Prostate gland (tissue), 2 donors: ENCODE results near the gene C6orf52. TPM values are rescaled to one million over a fixed set of nuclear protein-coding genes. Genes with fewer than 3 reads are reported as not detected.

Source experiments
- DNase-seq: peaks from one replicate; pipeline ENCODE4 v3.0.0-alpha.2; 2019; ENCODE audit warnings: low spot score
- H3K27ac ChIP-seq, 2 donors: fragments of 200-600 bp; sonication (generic); 2 replicates each; pipeline ENCODE4 v1.5.1; 2017 to 2019
- H3K27me3 ChIP-seq: fragments of 200-600 bp; sonication (generic); replicated peaks from 2 replicates; pipeline ENCODE4 v1.5.1; 2019; ENCODE audit not compliant: insufficient read depth
- H3K36me3 ChIP-seq, 2 donors: fragments of 200-600 bp; sonication (generic); 1 replicate in 1 of 2; 2 replicates in 1 of 2; pipeline versions ENCODE4 v1.5.1 to v1.8.1; 2017 to 2019
- H3K4me1 ChIP-seq: fragments of 200-600 bp; sonication (generic); replicated peaks from 2 replicates; pipeline ENCODE4 v1.5.1; 2019
- H3K4me3 ChIP-seq, 2 donors: fragments of 200-600 bp; sonication (generic); 2 replicates each; pipeline ENCODE4 v1.5.1; 2017 to 2019
- H3K9me3 ChIP-seq: fragments of 200-600 bp; sonication (generic); 2 replicates; pipeline ENCODE4 v1.5.1; 2017
- CTCF ChIP-seq, 4 experiments: fragments of 200-600 bp in 2 of 4; fragments of 450-650 bp in 2 of 4; sonication (generic) in 2 of 4; IDR thresholded peaks; 1 replicate in 3 of 4; 2 replicates in 1 of 4; pipeline ENCODE4 v1.5.1; 2016 to 2019; ENCODE audit warnings: antibody characterized with exemption in 4 of 4, mild to moderate bottlenecking in 2 of 4, moderate library complexity in 2 of 4
- POLR2A ChIP-seq: fragments of 450-650 bp; IDR thresholded peaks from one replicate; pipeline ENCODE4 v1.6.1; 2016; ENCODE audit warnings: antibody characterized with exemption, mild to moderate bottlenecking
- POLR2AphosphoS5 ChIP-seq: sonication (generic); formaldehyde crosslinking; IDR thresholded peaks from one replicate; pipeline ENCODE4 v1.6.1; 2017; ENCODE audit warnings: antibody characterized with exemption
- WGBS: methylation state at CpG from one replicate; pipeline ENCODE4 v1.1.5; 2018; 5-methylcytosine and 5-hydroxymethylcytosine counted together
- intact Hi-C: fragments of 100-400 bp; cut with DNase I; formaldehyde crosslinking; loops from one replicate; pipeline ENCODE4 v1.14.2; 2022
- small RNA-seq, 2 donors: library from RNA; depleted of rRNA; stranded (forward); fragments of <200 nt; gene quantifications; one replicate each; pipeline ENCODE3, GENCODE V24; 2016
- total RNA-seq, 2 donors: library from RNA; depleted of rRNA; stranded (reverse); fragments of >200 nt; gene quantifications; one replicate each; pipeline ENCODE4 v1.1.0, GENCODE V29; 2016

C6orf52 gene
- total RNA-seq, 2 donors from 2014 or later = 3.3 TPM; not detected in 1

DNA sequence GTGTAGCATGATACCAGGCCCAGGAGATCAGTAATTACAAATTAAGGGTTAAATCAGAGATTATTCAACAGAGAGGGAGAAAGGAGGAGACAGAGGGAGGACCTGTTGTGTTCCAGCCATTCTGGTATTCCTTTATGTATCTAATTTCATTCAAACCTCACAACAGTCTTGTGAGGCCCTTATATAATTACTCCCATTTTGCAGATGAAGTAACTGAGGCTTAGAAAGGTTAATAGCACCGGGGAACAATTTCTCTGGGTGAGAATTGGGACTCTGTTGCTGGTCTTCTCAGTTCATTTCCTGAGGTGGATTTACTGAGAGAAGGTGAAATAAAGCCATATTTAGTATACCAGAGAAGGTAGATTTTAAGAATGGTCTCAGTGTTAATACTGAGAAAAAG lies 66.6 kb downstream of the C6orf52 start:
- no peak overlapping the region for H3K4me3 ChIP-seq
- no peak for TF ChIP-seq CTCF (IDR thresholded peaks at IDR 0.05)
- TF ChIP-seq POLR2A = no peak
- no peak for TF ChIP-seq POLR2AphosphoS5
- no peaks in the 10 kb centered on the region for H3K27me3 ChIP-seq
- DNase-seq = no peak
- no peaks in the 10 kb centered on the region for H3K36me3 ChIP-seq
- intact Hi-C loops = loop anchor here (10.0 kb wide), 1 partner anchor 113 kb away; no protein-coding TSS in a partner anchor
- no peaks in the 10 kb centered on the region for H3K9me3 ChIP-seq
- no peaks in the 10 kb centered on the region for H3K4me1 ChIP-seq
- 100% methylated on average over 1 of the region's 1 CpG for WGBS
- H3K27ac ChIP-seq = no peak overlapping the region

- WGBS = 74% methylated on average over 9 of the region's 9 CpGs
- TF ChIP-seq POLR2A = no peak
- TF ChIP-seq POLR2AphosphoS5 = no peak
- no peak for TF ChIP-seq CTCF (IDR thresholded peaks at IDR 0.05)
- Histone ChIP-seq H3K36me3 (no peaks in the 10 kb centered on the region), H3K4me1 (no peaks in the 10 kb centered on the region), H3K27me3 (no peaks in the 10 kb centered on the region), H3K9me3 (no peaks in the 10 kb centered on the region), H3K27ac (no peak overlapping the region), H3K4me3 (no peak overlapping the region)
- intact Hi-C loops = loop anchor here (10.0 kb wide), 1 partner anchor 111 kb away; no protein-coding TSS in a partner anchor
- no peak for DNase-seq
Observed at GRCh38 chr6:10626154-10626741, 68.2 kb downstream of the C6orf52 start.

GRCh38 chr6:10624836-10625235 lies 69.6 kb downstream of the C6orf52 start:
- TF ChIP-seq POLR2A = no peak
- TF ChIP-seq POLR2AphosphoS5 = no peak
- TF ChIP-seq CTCF (IDR thresholded peaks at IDR 0.05) = no peak
- WGBS = 98% methylated on average over 5 of the region's 5 CpGs
- Histone ChIP-seq H3K4me1 (no peaks in the 10 kb centered on the region), H3K4me3 (no peak overlapping the region), H3K9me3 (no peaks in the 10 kb centered on the region), H3K27me3 (no peaks in the 10 kb centered on the region), H3K36me3 (no peaks in the 10 kb centered on the region), H3K27ac (no peak overlapping the region)
- no peak for DNase-seq
- intact Hi-C loops = loop anchor here (10.0 kb wide), 1 partner anchor 110 kb away; no protein-coding TSS in a partner anchor

GRCh38 chr6:10621847-10622246 lies 72.6 kb downstream of the C6orf52 start:
- intact Hi-C loops = loop anchor here (10.0 kb wide), 1 partner anchor 107 kb away; no protein-coding TSS in a partner anchor
- Histone ChIP-seq H3K36me3 (no peaks in the 10 kb centered on the region), H3K9me3 (no peaks in the 10 kb centered on the region), H3K4me3 (no peak overlapping the region), H3K27ac (peak overlapping the region in 1 of 2 donors; percentile 10), H3K4me1 (no peaks in the 10 kb centered on the region), H3K27me3 (no peaks in the 10 kb centered on the region)
- 95% methylated on average over 4 of the region's 4 CpGs for WGBS
- no peak for DNase-seq
- no peak for TF ChIP-seq POLR2A
- no peak for TF ChIP-seq CTCF (IDR thresholded peaks at IDR 0.05)
- no peak for TF ChIP-seq POLR2AphosphoS5

Small RNAs within 50 kb of the gene (small RNA-seq; reads per million reads assigned to genes)
- gene RF00019 = 0 reads per million in 2 donors

Other genes with a start within 250 kb of the C6orf52 start
- 10 to 100 TPM; 22.9 to 58.2 TPM for gene GCNT2, start 173.3 kb downstream of the C6orf52 start, total RNA-seq
- 10 to 100 TPM; 12.2 to 36.7 TPM for gene PAK1IP1, start 356 bp upstream of the C6orf52 start, total RNA-seq
- 100 to 1,000 TPM in 1 of 2 donors, 10 to 100 TPM in 1; 99.7 to 208 TPM for gene TMEM14C, start 28.5 kb upstream of the C6orf52 start, total RNA-seq
- 100 to 1,000 TPM in 1 of 2 donors, 10 to 100 TPM in 1; 81.1 to 165 TPM for gene TMEM14B, start 53.2 kb upstream of the C6orf52 start, total RNA-seq
- gene MAK, start 143.9 kb upstream of the C6orf52 start, total RNA-seq = 1 to 10 TPM in 1 of 2 donors, under 1 TPM in 1; 0.09 to 1.8 TPM
- gene GCM2, start 187.4 kb upstream of the C6orf52 start, total RNA-seq = not detected
- gene SYCP2L, start 192.4 kb upstream of the C6orf52 start, total RNA-seq = 1 to 10 TPM in 1 of 2 donors, under 1 TPM in 1; 0.46 to 3.7 TPM